Panc1 (cell line): ENCODE measurements around the gene RAB22A.

Experiments
- TF ChIP-seq, protein P1 (sequence below): fragments of 450-650 bp; IDR thresholded peaks from 2 replicates; pipeline ENCODE4 v1.5.1; 2017; ENCODE audit warnings: mild to moderate bottlenecking
- TF ChIP-seq, protein P2 (sequence below), 2 experiments: IDR thresholded peaks; 2 replicates each; pipeline ENCODE4 v1.6.1; 2011 to 2012; ENCODE audit warnings: low read depth in 2 of 2, control low read depth in 1 of 2, low read length in 1 of 2, mild to moderate bottlenecking in 1 of 2, moderate library complexity in 1 of 2; ENCODE audit not compliant: insufficient read depth in 1 of 2

DNA sequence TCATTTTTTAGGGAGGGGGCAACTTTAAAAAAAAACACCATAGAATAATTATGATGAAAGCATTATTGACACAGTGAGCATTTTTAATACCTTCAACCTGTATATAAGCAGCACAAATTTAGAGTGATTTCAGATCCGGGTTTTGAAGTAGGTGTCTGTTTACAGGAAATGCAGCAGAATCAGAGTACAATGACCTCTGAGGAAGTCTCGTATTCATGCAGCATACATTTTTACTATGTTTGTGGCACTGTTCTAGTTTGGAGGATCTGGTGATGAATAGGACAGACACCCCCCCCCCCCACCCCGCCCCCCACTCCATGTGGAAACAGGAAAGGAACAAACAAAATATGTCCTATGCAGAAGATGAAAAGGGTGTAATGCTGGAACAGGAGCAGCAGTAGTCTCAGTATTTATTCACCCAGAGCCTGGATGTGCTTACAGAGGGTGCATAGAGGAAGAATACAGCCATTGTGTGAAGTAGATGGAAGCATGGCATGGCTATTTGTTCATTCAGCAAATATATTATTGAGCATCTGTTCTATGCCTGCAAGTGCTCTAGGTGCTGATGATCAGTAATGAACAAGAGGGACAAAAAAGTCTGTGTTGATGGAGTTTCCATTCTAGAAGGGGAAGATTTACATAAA lies 99.2 kb downstream of the RAB22A start:
- TF ChIP-seq, protein P1, sequence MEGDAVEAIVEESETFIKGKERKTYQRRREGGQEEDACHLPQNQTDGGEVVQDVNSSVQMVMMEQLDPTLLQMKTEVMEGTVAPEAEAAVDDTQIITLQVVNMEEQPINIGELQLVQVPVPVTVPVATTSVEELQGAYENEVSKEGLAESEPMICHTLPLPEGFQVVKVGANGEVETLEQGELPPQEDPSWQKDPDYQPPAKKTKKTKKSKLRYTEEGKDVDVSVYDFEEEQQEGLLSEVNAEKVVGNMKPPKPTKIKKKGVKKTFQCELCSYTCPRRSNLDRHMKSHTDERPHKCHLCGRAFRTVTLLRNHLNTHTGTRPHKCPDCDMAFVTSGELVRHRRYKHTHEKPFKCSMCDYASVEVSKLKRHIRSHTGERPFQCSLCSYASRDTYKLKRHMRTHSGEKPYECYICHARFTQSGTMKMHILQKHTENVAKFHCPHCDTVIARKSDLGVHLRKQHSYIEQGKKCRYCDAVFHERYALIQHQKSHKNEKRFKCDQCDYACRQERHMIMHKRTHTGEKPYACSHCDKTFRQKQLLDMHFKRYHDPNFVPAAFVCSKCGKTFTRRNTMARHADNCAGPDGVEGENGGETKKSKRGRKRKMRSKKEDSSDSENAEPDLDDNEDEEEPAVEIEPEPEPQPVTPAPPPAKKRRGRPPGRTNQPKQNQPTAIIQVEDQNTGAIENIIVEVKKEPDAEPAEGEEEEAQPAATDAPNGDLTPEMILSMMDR, result no peak
- TF ChIP-seq, protein P2, sequence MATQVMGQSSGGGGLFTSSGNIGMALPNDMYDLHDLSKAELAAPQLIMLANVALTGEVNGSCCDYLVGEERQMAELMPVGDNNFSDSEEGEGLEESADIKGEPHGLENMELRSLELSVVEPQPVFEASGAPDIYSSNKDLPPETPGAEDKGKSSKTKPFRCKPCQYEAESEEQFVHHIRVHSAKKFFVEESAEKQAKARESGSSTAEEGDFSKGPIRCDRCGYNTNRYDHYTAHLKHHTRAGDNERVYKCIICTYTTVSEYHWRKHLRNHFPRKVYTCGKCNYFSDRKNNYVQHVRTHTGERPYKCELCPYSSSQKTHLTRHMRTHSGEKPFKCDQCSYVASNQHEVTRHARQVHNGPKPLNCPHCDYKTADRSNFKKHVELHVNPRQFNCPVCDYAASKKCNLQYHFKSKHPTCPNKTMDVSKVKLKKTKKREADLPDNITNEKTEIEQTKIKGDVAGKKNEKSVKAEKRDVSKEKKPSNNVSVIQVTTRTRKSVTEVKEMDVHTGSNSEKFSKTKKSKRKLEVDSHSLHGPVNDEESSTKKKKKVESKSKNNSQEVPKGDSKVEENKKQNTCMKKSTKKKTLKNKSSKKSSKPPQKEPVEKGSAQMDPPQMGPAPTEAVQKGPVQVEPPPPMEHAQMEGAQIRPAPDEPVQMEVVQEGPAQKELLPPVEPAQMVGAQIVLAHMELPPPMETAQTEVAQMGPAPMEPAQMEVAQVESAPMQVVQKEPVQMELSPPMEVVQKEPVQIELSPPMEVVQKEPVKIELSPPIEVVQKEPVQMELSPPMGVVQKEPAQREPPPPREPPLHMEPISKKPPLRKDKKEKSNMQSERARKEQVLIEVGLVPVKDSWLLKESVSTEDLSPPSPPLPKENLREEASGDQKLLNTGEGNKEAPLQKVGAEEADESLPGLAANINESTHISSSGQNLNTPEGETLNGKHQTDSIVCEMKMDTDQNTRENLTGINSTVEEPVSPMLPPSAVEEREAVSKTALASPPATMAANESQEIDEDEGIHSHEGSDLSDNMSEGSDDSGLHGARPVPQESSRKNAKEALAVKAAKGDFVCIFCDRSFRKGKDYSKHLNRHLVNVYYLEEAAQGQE (IDR thresholded peaks at IDR 0.05; ENCODE audit: insufficient read depth in 1 of 2, low read depth in 2 of 2, low read length in 1 of 2), result no peak
